Measurements from ENCODE around the gene TRIM36.

GRCh38 chr5:115180165-115180709, 10.5 kb upstream of the TRIM36 start:
- TF ChIP-seq, protein P1, sequence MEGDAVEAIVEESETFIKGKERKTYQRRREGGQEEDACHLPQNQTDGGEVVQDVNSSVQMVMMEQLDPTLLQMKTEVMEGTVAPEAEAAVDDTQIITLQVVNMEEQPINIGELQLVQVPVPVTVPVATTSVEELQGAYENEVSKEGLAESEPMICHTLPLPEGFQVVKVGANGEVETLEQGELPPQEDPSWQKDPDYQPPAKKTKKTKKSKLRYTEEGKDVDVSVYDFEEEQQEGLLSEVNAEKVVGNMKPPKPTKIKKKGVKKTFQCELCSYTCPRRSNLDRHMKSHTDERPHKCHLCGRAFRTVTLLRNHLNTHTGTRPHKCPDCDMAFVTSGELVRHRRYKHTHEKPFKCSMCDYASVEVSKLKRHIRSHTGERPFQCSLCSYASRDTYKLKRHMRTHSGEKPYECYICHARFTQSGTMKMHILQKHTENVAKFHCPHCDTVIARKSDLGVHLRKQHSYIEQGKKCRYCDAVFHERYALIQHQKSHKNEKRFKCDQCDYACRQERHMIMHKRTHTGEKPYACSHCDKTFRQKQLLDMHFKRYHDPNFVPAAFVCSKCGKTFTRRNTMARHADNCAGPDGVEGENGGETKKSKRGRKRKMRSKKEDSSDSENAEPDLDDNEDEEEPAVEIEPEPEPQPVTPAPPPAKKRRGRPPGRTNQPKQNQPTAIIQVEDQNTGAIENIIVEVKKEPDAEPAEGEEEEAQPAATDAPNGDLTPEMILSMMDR (IDR thresholded peaks at IDR 0.05; ENCODE audit: insufficient read depth, low read depth, low read length) = no peak
- TF ChIP-seq EZH2 (IDR thresholded peaks at IDR 0.05; ENCODE audit: insufficient read depth, low read length) = peak; percentile 49

Data from astrocyte (in vitro differentiated cells and primary cell).